T1000 (cell line): Measurements from ENCODE around the gene RHBDD3.
A peak's percentile ranks its signal among the peaks of the same experiment; 100 is the strongest.

Experiments used
- DNase-seq: peaks from one replicate; lab custom pipeline; 2025; ENCODE audit warnings: mixed read lengths; lab: John Stamatoyannopoulos, UW

Gene RHBDD3

GRCh38 chr22:29216873-29217666 lies 50.7 kb downstream of the RHBDD3 start:
- peak; percentile 2 for DNase-seq

- DNase-seq, result no peak
Observed at GRCh38 chr22:29216011-29216872, 51.5 kb downstream of the RHBDD3 start.

- no peak for DNase-seq
Observed at GRCh38 chr22:29215012-29215860, 52.5 kb downstream of the RHBDD3 start.

- DNase-seq, result no peak
Observed at GRCh38 chr22:29214232-29214631, 53.5 kb downstream of the RHBDD3 start.

GRCh38 chr22:29213493-29213892 lies 54.3 kb downstream of the RHBDD3 start:
- no peak for DNase-seq

GRCh38 chr22:29212743-29213142 lies 55.0 kb downstream of the RHBDD3 start:
- DNase-seq, result no peak

- no peak for DNase-seq
Observed at GRCh38 chr22:29211466-29211865, 56.3 kb downstream of the RHBDD3 start.

GRCh38 chr22:29211066-29211465 lies 56.7 kb downstream of the RHBDD3 start:
- DNase-seq, result no peak
